Measurements from ENCODE around the gene CYTH1.

The CYTH1 gene

GRCh38 chr17:78647032-78647431 lies 135.0 kb downstream of the CYTH1 start:
- ATAC-seq (ENCODE audit: insufficient read depth, low read depth) (no peak), DNase-seq (no peak)
- Histone ChIP-seq H3K4me1 (ENCODE audit: insufficient read depth, low read length) (no peaks in the 10 kb centered on the region), H2AFZ (ENCODE audit: low read depth, low read length) (no peak overlapping the region), H4K20me1 (ENCODE audit: insufficient read depth, low read length) (no peaks in the 10 kb centered on the region), H3K4me3 (ENCODE audit: low read depth in 1 of 2, low read length in 2 of 2) (no peak overlapping the region), H3K27me3 (ENCODE audit: insufficient read depth, low read length, poor library complexity) (peaks cover 12% of the 10 kb centered on the region), H3K79me2 (ENCODE audit: insufficient read depth, low read length) (no peaks in the 10 kb centered on the region), H3K4me2 (ENCODE audit: insufficient read depth, low read length) (no peak overlapping the region), H3K9me3 (ENCODE audit: insufficient read depth, low read length, severe bottlenecking) (no peaks in the 10 kb centered on the region), H3K27ac (ENCODE audit: low read length) (no peak overlapping the region), H3K9ac (ENCODE audit: low read depth, low read length) (no peak overlapping the region), H3K36me3 (ENCODE audit: insufficient read depth, low read length) (no peaks in the 10 kb centered on the region)
- TF ChIP-seq EZH2 (IDR thresholded peaks at IDR 0.05; ENCODE audit: borderline replicate concordance, low read depth, low read length, severe bottlenecking) (no peak), CTCF (IDR thresholded peaks at IDR 0.05; ENCODE audit: borderline replicate concordance, extremely low read depth, low read length, poor library complexity, severe bottlenecking) (no peak)

GRCh38 chr17:78645421-78646295 lies 136.4 kb downstream of the CYTH1 start:
- Histone ChIP-seq H3K4me1 (ENCODE audit: insufficient read depth, low read length) (no peaks in the 10 kb centered on the region), H3K36me3 (ENCODE audit: insufficient read depth, low read length) (no peaks in the 10 kb centered on the region), H3K79me2 (ENCODE audit: insufficient read depth, low read length) (no peaks in the 10 kb centered on the region), H3K4me2 (ENCODE audit: insufficient read depth, low read length) (no peak overlapping the region), H3K9ac (ENCODE audit: low read depth, low read length) (no peak overlapping the region), H4K20me1 (ENCODE audit: insufficient read depth, low read length) (no peaks in the 10 kb centered on the region), H3K4me3 (ENCODE audit: low read depth in 1 of 2, low read length in 2 of 2) (no peak overlapping the region), H2AFZ (ENCODE audit: low read depth, low read length) (no peak overlapping the region), H3K27me3 (ENCODE audit: insufficient read depth, low read length, poor library complexity) (peaks cover 12% of the 10 kb centered on the region), H3K27ac (ENCODE audit: low read length) (no peak overlapping the region), H3K9me3 (ENCODE audit: insufficient read depth, low read length, severe bottlenecking) (no peaks in the 10 kb centered on the region)
- no peak for TF ChIP-seq EZH2 (IDR thresholded peaks at IDR 0.05; ENCODE audit: borderline replicate concordance, low read depth, low read length, severe bottlenecking)
- ATAC-seq (ENCODE audit: insufficient read depth, low read depth): no peak
- no peak for DNase-seq

- Histone ChIP-seq H3K4me1 (ENCODE audit: insufficient read depth, low read length) (no peaks in the 10 kb centered on the region), H3K27me3 (ENCODE audit: insufficient read depth, low read length, poor library complexity) (peaks cover 6% of the 10 kb centered on the region), H3K79me2 (ENCODE audit: insufficient read depth, low read length) (no peaks in the 10 kb centered on the region), H3K9me3 (ENCODE audit: insufficient read depth, low read length, severe bottlenecking) (no peaks in the 10 kb centered on the region), H3K27ac (ENCODE audit: low read length) (no peak overlapping the region), H3K36me3 (ENCODE audit: insufficient read depth, low read length) (no peaks in the 10 kb centered on the region), H4K20me1 (ENCODE audit: insufficient read depth, low read length) (no peaks in the 10 kb centered on the region), H3K9ac (ENCODE audit: low read depth, low read length) (no peak overlapping the region), H3K4me2 (ENCODE audit: insufficient read depth, low read length) (no peak overlapping the region), H3K4me3 (ENCODE audit: low read depth in 1 of 2, low read length in 2 of 2) (no peak overlapping the region), H2AFZ (ENCODE audit: low read depth, low read length) (no peak overlapping the region)
- DNase-seq: no peak
- TF ChIP-seq CTCF (IDR thresholded peaks at IDR 0.05; ENCODE audit: borderline replicate concordance, extremely low read depth, low read length, poor library complexity, severe bottlenecking): no peak
- TF ChIP-seq EZH2 (IDR thresholded peaks at IDR 0.05; ENCODE audit: borderline replicate concordance, low read depth, low read length, severe bottlenecking): no peak
- ATAC-seq (ENCODE audit: insufficient read depth, low read depth): no peak
Observed at GRCh38 chr17:78644931-78645351, 137.1 kb downstream of the CYTH1 start.

- no peaks in the 10 kb centered on the region for H3K36me3 ChIP-seq (ENCODE audit: insufficient read depth, low read length)
- H2AFZ ChIP-seq (ENCODE audit: low read depth, low read length): no peak overlapping the region
- no peak for TF ChIP-seq EZH2 (IDR thresholded peaks at IDR 0.05; ENCODE audit: borderline replicate concordance, low read depth, low read length, severe bottlenecking)
- TF ChIP-seq CTCF (IDR thresholded peaks at IDR 0.05; ENCODE audit: borderline replicate concordance, extremely low read depth, low read length, poor library complexity, severe bottlenecking): no peak
- H3K9ac ChIP-seq (ENCODE audit: low read depth, low read length): no peak overlapping the region
- H3K27me3 ChIP-seq (ENCODE audit: insufficient read depth, low read length, poor library complexity): peaks cover 4% of the 10 kb centered on the region
- H3K4me1 ChIP-seq (ENCODE audit: insufficient read depth, low read length): no peaks in the 10 kb centered on the region
- no peaks in the 10 kb centered on the region for H3K79me2 ChIP-seq (ENCODE audit: insufficient read depth, low read length)
- no peaks in the 10 kb centered on the region for H4K20me1 ChIP-seq (ENCODE audit: insufficient read depth, low read length)
- H3K27ac ChIP-seq (ENCODE audit: low read length): no peak overlapping the region
- H3K9me3 ChIP-seq (ENCODE audit: insufficient read depth, low read length, severe bottlenecking): no peaks in the 10 kb centered on the region
- H3K4me3 ChIP-seq (ENCODE audit: low read depth in 1 of 2, low read length in 2 of 2): no peak overlapping the region
- H3K4me2 ChIP-seq (ENCODE audit: insufficient read depth, low read length): no peak overlapping the region
- ATAC-seq (ENCODE audit: insufficient read depth, low read depth): no peak
- no peak for DNase-seq
Observed at GRCh38 chr17:78644224-78644623, 137.8 kb downstream of the CYTH1 start.

Data from DND-41 (cell line).